Measurements from ENCODE around the gene PARD6B. TPM values are rescaled to one million over a fixed set of nuclear protein-coding genes. Genes with fewer than 3 reads are reported as not detected.

Gene PARD6B
- total and polyA plus RNA-seq, 2 experiments from 2014 or later, result 14.6 to 41.0 TPM

- no peak overlapping the region for H2AFZ ChIP-seq
Observed at GRCh38 chr20:50772420-50773185, 41.2 kb downstream of the PARD6B start.

DNA sequence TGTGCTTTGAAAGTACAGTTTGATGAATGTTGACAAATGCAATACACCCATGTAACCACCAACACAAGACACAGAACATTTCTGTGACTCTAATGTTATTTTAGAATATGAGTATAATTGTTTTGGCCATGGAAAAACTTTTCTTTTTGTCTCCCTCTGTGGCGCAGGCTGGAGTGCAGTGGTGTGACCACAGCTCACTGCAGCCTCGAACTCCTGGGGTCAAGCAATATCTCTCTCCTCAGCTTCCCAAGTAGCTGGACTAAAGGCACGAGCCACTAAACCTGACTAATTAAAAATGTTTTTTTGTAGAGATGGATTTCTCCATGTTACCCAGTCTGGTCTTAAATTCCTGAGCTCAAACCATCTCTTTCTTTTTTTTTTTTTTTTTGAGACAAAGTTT, 43.1 kb downstream of the PARD6B start:
- Histone ChIP-seq H3K9me2 (replicated peaks; ENCODE audit: insufficient read depth) (no peaks in the 10 kb centered on the region), H4K20me1 (ENCODE audit: insufficient read depth, poor library complexity, severe bottlenecking) (no peaks in the 10 kb centered on the region), H3K9me3 (ENCODE audit: low read depth) (no peaks in the 10 kb centered on the region), H3K4me2 (no peak overlapping the region), H3K36me3 (replicated peaks; ENCODE audit: insufficient read depth, low read depth) (no peaks in the 10 kb centered on the region), H3K4me1 (ENCODE audit: insufficient read depth) (no peaks in the 10 kb centered on the region), H3K27ac (no peak overlapping the region), H3K27me3 (no peaks in the 10 kb centered on the region), H3K79me2 (no peaks in the 10 kb centered on the region), H3K4me3 (no peak overlapping the region), H2AFZ (no peak overlapping the region)
- TF ChIP-seq EZH2phosphoT487 (IDR thresholded peaks at IDR 0.05; ENCODE audit: low read depth, severe bottlenecking, unreplicated experiment) (no peak), EZH2 (IDR thresholded peaks at IDR 0.05; ENCODE audit: borderline replicate concordance) (no peak), CTCF (IDR thresholded peaks at IDR 0.05; ENCODE audit: poor library complexity) (no peak)
- 90% methylated on average over 3 of the region's 3 CpGs for WGBS (ENCODE audit: low lambda C conversion rate, missing lambda C conversion rate)
- no peak for DNase-seq (ENCODE audit: low spot score)

More at GRCh38 chr20:50772420-50773185, 41.2 kb downstream of the PARD6B start:
- Histone ChIP-seq H3K36me3 (replicated peaks; ENCODE audit: insufficient read depth, low read depth) (no peaks in the 10 kb centered on the region), H3K4me2 (no peak overlapping the region), H3K27ac (no peak overlapping the region), H3K27me3 (no peaks in the 10 kb centered on the region), H3K79me2 (no peaks in the 10 kb centered on the region), H3K9me2 (replicated peaks; ENCODE audit: insufficient read depth) (no peaks in the 10 kb centered on the region), H3K4me1 (ENCODE audit: insufficient read depth) (no peaks in the 10 kb centered on the region), H4K20me1 (ENCODE audit: insufficient read depth, poor library complexity, severe bottlenecking) (no peaks in the 10 kb centered on the region), H3K9me3 (ENCODE audit: low read depth) (no peaks in the 10 kb centered on the region), H3K4me3 (no peak overlapping the region)
- no peak for TF ChIP-seq EZH2phosphoT487 (IDR thresholded peaks at IDR 0.05; ENCODE audit: low read depth, severe bottlenecking, unreplicated experiment)
- no peak for TF ChIP-seq CTCF (IDR thresholded peaks at IDR 0.05; ENCODE audit: poor library complexity)
- no peak for TF ChIP-seq EZH2 (IDR thresholded peaks at IDR 0.05; ENCODE audit: borderline replicate concordance)
- DNase-seq (ENCODE audit: low spot score), result no peak
- 76% methylated on average over 5 of the region's 5 CpGs for WGBS (ENCODE audit: low lambda C conversion rate, missing lambda C conversion rate)

GRCh38 chr20:50776122-50776817, 44.9 kb downstream of the PARD6B start:
- Histone ChIP-seq H2AFZ (no peak overlapping the region), H3K36me3 (replicated peaks; ENCODE audit: insufficient read depth, low read depth) (no peaks in the 10 kb centered on the region), H3K9me3 (ENCODE audit: low read depth) (no peaks in the 10 kb centered on the region), H3K27me3 (no peaks in the 10 kb centered on the region), H3K79me2 (no peaks in the 10 kb centered on the region), H4K20me1 (ENCODE audit: insufficient read depth, poor library complexity, severe bottlenecking) (no peaks in the 10 kb centered on the region), H3K4me2 (no peak overlapping the region), H3K4me1 (ENCODE audit: insufficient read depth) (no peaks in the 10 kb centered on the region), H3K9me2 (replicated peaks; ENCODE audit: insufficient read depth) (no peaks in the 10 kb centered on the region), H3K4me3 (no peak overlapping the region), H3K27ac (no peak overlapping the region)
- TF ChIP-seq CTCF (IDR thresholded peaks at IDR 0.05; ENCODE audit: poor library complexity) (no peak), EZH2phosphoT487 (IDR thresholded peaks at IDR 0.05; ENCODE audit: low read depth, severe bottlenecking, unreplicated experiment) (no peak), EZH2 (IDR thresholded peaks at IDR 0.05; ENCODE audit: borderline replicate concordance) (no peak)
- DNase-seq (ENCODE audit: low spot score), result no peak
- 73% methylated on average over 8 of the region's 8 CpGs for WGBS (ENCODE audit: low lambda C conversion rate, missing lambda C conversion rate)
